GM06990 (cell line): ENCODE data around the gene IGSF23.

Experiments
- DNase-seq: peaks from one replicate; pipeline ENCODE4 v3.0.0-alpha.2; 2011; ENCODE audit not compliant: insufficient read length; ENCODE audit errors: extremely low read depth
- H3K27me3 ChIP-seq: replicated peaks from 2 replicates; pipeline ENCODE4 v1.6.0; 2011; ENCODE audit warnings: low read length; ENCODE audit not compliant: control insufficient read depth, insufficient read depth
- H3K36me3 ChIP-seq: 2 replicates; pipeline ENCODE4 v1.5.1; 2011; ENCODE audit warnings: low read length; ENCODE audit not compliant: control insufficient read depth, insufficient read depth
- H3K4me3 ChIP-seq: replicated peaks from 2 replicates; pipeline ENCODE4 v1.5.1; 2011; ENCODE audit warnings: low read depth, mild to moderate bottlenecking, control low read depth, low read length
- CTCF ChIP-seq: IDR thresholded peaks from 2 replicates; pipeline ENCODE4 v1.5.1; 2011; ENCODE audit warnings: low read length, control low read depth, mild to moderate bottlenecking, inconsistent platforms; ENCODE audit not compliant: insufficient read depth, poor library complexity, severe bottlenecking

IGSF23 gene

GRCh38 chr19:44597131-44597491 is 16.3 kb upstream of the IGSF23 start:
- H3K4me3 ChIP-seq = no peak overlapping the region
- H3K27me3 ChIP-seq = no peaks in the 10 kb centered on the region
- no peaks in the 10 kb centered on the region for H3K36me3 ChIP-seq
- TF ChIP-seq CTCF = no peak
- DNase-seq = no peak

- no peak for TF ChIP-seq CTCF
- H3K27me3 ChIP-seq = no peaks in the 10 kb centered on the region
- no peak for DNase-seq
- no peak overlapping the region for H3K4me3 ChIP-seq
- H3K36me3 ChIP-seq = no peaks in the 10 kb centered on the region
Measured at GRCh38 chr19:44598355-44598754, 15.0 kb upstream of the IGSF23 start.

- no peak for DNase-seq
Measured at GRCh38 chr19:44598880-44599279, 14.5 kb upstream of the IGSF23 start.

GRCh38 chr19:44600466-44600865 is 12.9 kb upstream of the IGSF23 start:
- H3K27me3 ChIP-seq = no peaks in the 10 kb centered on the region
- H3K36me3 ChIP-seq = no peaks in the 10 kb centered on the region
- no peak overlapping the region for H3K4me3 ChIP-seq
- TF ChIP-seq CTCF = no peak
- DNase-seq = no peak

More at GRCh38 chr19:44598880-44599279, 14.5 kb upstream of the IGSF23 start:
- Histone ChIP-seq H3K4me3 (no peak overlapping the region), H3K27me3 (no peaks in the 10 kb centered on the region), H3K36me3 (no peaks in the 10 kb centered on the region)
- TF ChIP-seq CTCF = no peak

- no peak for DNase-seq
- no peaks in the 10 kb centered on the region for H3K27me3 ChIP-seq
- no peaks in the 10 kb centered on the region for H3K36me3 ChIP-seq
- no peak overlapping the region for H3K4me3 ChIP-seq
- no peak for TF ChIP-seq CTCF
Measured at GRCh38 chr19:44602081-44602480, 11.3 kb upstream of the IGSF23 start.

GRCh38 chr19:44603201-44603945 is 10.0 kb upstream of the IGSF23 start:
- no peak for TF ChIP-seq CTCF
- Histone ChIP-seq H3K27me3 (no peaks in the 10 kb centered on the region), H3K4me3 (no peak overlapping the region), H3K36me3 (no peaks in the 10 kb centered on the region)
- DNase-seq = no peak
